Mesendoderm (in vitro differentiated cells): ENCODE measurements around the gene MBD3L1.

ENCODE experiments used
- DNase-seq: peaks from one replicate; pipeline ENCODE4 v3.0.0; 2013
- H2AK5ac ChIP-seq: 2 replicates; pipeline ENCODE4 v1.6.1; 2013; ENCODE audit warnings: low read length, inconsistent platforms
- H2BK120ac ChIP-seq: 2 replicates; pipeline ENCODE4 v1.6.1; 2013; ENCODE audit warnings: low read depth, mild to moderate bottlenecking, low read length, moderate library complexity, mixed read lengths
- H2BK15ac ChIP-seq: replicated peaks from 2 replicates; pipeline ENCODE4 v1.6.1; 2013; ENCODE audit warnings: low read depth, mild to moderate bottlenecking, moderate library complexity
- H2BK5ac ChIP-seq: 2 replicates; pipeline ENCODE4 v1.6.1; 2013; ENCODE audit warnings: low read length, inconsistent platforms
- H3K18ac ChIP-seq: 2 replicates; pipeline ENCODE4 v1.6.1; 2013; ENCODE audit warnings: mild to moderate bottlenecking, low read length, mixed read lengths
- H3K23ac ChIP-seq: one replicate; pipeline ENCODE4 v1.6.1; 2013; ENCODE audit warnings: low read length
- H3K27ac ChIP-seq: 2 replicates; pipeline ENCODE4 v1.5.1; 2013; ENCODE audit warnings: low read depth, mild to moderate bottlenecking, inconsistent platforms, low read length, moderate library complexity
- H3K27me3 ChIP-seq: 2 replicates; pipeline ENCODE4 v1.6.1; 2013; ENCODE audit warnings: low read length, control low read depth, mild to moderate bottlenecking, inconsistent platforms; ENCODE audit not compliant: insufficient read depth, poor library complexity
- H3K36me3 ChIP-seq: 2 replicates; pipeline ENCODE4 v1.6.1; 2013; ENCODE audit warnings: low read length, inconsistent platforms; ENCODE audit not compliant: control insufficient read depth, insufficient read depth
- H3K4ac ChIP-seq: one replicate; pipeline ENCODE4 v1.6.1; 2013; ENCODE audit warnings: low read depth, mild to moderate bottlenecking, low read length, moderate library complexity
- H3K4me1 ChIP-seq: 2 replicates; pipeline ENCODE4 v1.6.1; 2013; ENCODE audit warnings: low read depth, low read length, inconsistent platforms; ENCODE audit not compliant: control insufficient read depth
- H3K4me2 ChIP-seq: 2 replicates; pipeline ENCODE4 v1.6.1; 2013; ENCODE audit warnings: low read length
- H3K4me3 ChIP-seq: 2 replicates; pipeline ENCODE4 v1.5.1; 2013; ENCODE audit warnings: mild to moderate bottlenecking, low read length
- H3K56ac ChIP-seq: one replicate; pipeline ENCODE4 v1.6.1; 2013; ENCODE audit warnings: low read length
- H3K79me1 ChIP-seq: 2 replicates; pipeline ENCODE4 v1.6.1; 2013; ENCODE audit warnings: low read length, inconsistent platforms
- H3K79me2 ChIP-seq: 2 replicates; pipeline ENCODE4 v1.6.1; 2013; ENCODE audit warnings: mild to moderate bottlenecking, low read length; ENCODE audit not compliant: control insufficient read depth, insufficient read depth
- H3K9ac ChIP-seq: 2 replicates; pipeline ENCODE4 v1.6.1; 2013; ENCODE audit warnings: low read length, inconsistent platforms
- H4K5ac ChIP-seq: one replicate; pipeline ENCODE4 v1.6.1; 2013; ENCODE audit warnings: low read length
- H4K8ac ChIP-seq: one replicate; pipeline ENCODE4 v1.6.1; 2013; ENCODE audit warnings: low read depth, mild to moderate bottlenecking, control low read depth, low read length, moderate library complexity
- WGBS: extraction: QIAGEN DNeasy Blood & Tissue Kit; methylation state at CpG from one replicate; pipeline ENCODE4 v1.1.7; 2013; ENCODE audit warnings: low lambda C conversion rate, missing lambda C conversion rate; ENCODE audit not compliant: insufficient coverage; ENCODE audit errors: extremely low coverage; 5-methylcytosine and 5-hydroxymethylcytosine counted together

MBD3L1 gene

DNA sequence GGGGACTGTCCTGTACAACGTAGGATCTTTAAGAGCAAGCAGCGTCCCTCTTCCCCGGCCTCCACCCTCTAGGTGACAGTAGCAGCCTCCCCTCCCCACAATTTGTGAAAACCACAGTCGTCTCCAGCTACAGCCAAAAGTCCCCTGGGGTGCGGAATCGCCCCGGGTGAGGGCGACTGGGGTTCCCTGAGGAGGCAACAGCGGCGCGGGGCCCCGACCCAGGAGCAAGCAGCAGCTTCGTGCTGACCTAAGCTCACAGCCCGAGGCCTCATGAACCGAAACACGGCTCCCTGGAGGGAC is 395 bp upstream of the MBD3L1 start:
- no peaks in the 10 kb centered on the region for H3K79me2 ChIP-seq
- no peak overlapping the region for H3K4ac ChIP-seq
- H3K79me1 ChIP-seq = no peaks in the 10 kb centered on the region
- peak; percentile 44 for DNase-seq
- H3K4me3 ChIP-seq = peak overlapping the region; percentile 80
- no peak overlapping the region for H3K23ac ChIP-seq
- no peak overlapping the region for H4K5ac ChIP-seq
- peak overlapping the region; percentile 83 for H3K9ac ChIP-seq
- H3K36me3 ChIP-seq = no peaks in the 10 kb centered on the region
- H2BK5ac ChIP-seq = no peak overlapping the region
- no peak overlapping the region for H2BK15ac ChIP-seq
- no peaks in the 10 kb centered on the region for H3K4me1 ChIP-seq
- H4K8ac ChIP-seq = no peak overlapping the region
- no peak overlapping the region for H2AK5ac ChIP-seq
- no peak overlapping the region for H3K27ac ChIP-seq
- H3K18ac ChIP-seq = peak overlapping the region; percentile 10
- H2BK120ac ChIP-seq = no peak overlapping the region
- whole genome bisulfite sequencing = no CpG with 5 or more reads among the region's 16 CpGs
- no peaks in the 10 kb centered on the region for H3K27me3 ChIP-seq
- peak overlapping the region; percentile 62 for H3K4me2 ChIP-seq
- H3K56ac ChIP-seq = peak overlapping the region; percentile 89

DNA sequence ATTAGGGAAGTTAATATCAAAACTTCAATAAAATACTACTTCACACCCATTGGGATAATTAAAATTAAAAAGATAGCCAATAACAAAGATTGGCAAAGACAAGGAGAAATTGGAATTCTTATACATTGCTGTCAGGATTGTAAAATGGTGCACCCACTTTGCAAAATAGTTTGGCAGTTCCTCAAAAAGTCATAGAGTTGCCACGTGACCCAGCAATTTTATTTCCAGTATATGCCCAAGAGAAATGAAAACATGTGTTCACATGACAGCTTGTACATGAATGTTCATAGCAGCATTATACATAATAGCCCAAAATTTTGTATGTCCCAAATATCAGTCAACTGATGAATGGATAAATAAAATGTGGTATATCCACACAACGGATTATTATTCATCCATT is 3.3 kb downstream of the MBD3L1 start:
- Histone ChIP-seq H3K36me3 (no peaks in the 10 kb centered on the region), H2AK5ac (no peak overlapping the region), H3K23ac (no peak overlapping the region), H3K4me3 (no peak overlapping the region), H3K79me1 (no peaks in the 10 kb centered on the region), H3K4me2 (no peak overlapping the region), H2BK5ac (no peak overlapping the region), H3K56ac (no peak overlapping the region), H2BK15ac (no peak overlapping the region), H4K5ac (no peak overlapping the region), H3K18ac (no peak overlapping the region), H3K27me3 (no peaks in the 10 kb centered on the region), H3K27ac (no peak overlapping the region), H3K4ac (no peak overlapping the region), H4K8ac (no peak overlapping the region), H3K9ac (no peak overlapping the region), H2BK120ac (no peak overlapping the region), H3K79me2 (no peaks in the 10 kb centered on the region), H3K4me1 (no peaks in the 10 kb centered on the region)
- no peak for DNase-seq
- WGBS = no CpG with 5 or more reads among the region's 2 CpGs

DNA sequence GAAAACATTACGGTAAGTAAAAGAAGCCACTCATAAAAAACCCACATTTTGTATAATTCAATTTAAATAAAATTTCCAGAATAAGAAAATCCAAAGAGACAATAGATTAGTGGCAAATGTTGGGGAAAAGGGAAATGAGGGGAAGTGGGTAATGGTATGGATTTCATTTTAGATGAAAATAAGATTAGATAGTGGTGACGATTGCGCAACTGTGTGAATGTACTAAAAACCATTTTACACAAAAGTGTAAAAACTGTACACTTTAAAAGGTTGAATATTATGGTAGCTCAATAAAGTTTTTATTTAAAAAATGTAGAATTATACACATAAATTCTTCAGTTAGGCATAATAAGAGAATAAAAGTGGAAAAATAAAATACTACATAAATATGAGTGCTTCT is 3.7 kb downstream of the MBD3L1 start:
- H3K23ac ChIP-seq = no peak overlapping the region
- no peak overlapping the region for H3K56ac ChIP-seq
- DNase-seq = no peak
- H2BK15ac ChIP-seq = no peak overlapping the region
- no peak overlapping the region for H3K18ac ChIP-seq
- no peak overlapping the region for H3K4me3 ChIP-seq
- no peaks in the 10 kb centered on the region for H3K4me1 ChIP-seq
- no peaks in the 10 kb centered on the region for H3K79me1 ChIP-seq
- no peaks in the 10 kb centered on the region for H3K36me3 ChIP-seq
- H2BK5ac ChIP-seq = no peak overlapping the region
- H4K8ac ChIP-seq = no peak overlapping the region
- H3K27me3 ChIP-seq = no peaks in the 10 kb centered on the region
- H3K9ac ChIP-seq = no peak overlapping the region
- H3K27ac ChIP-seq = no peak overlapping the region
- no peak overlapping the region for H2BK120ac ChIP-seq
- H4K5ac ChIP-seq = no peak overlapping the region
- no peak overlapping the region for H3K4ac ChIP-seq
- no peaks in the 10 kb centered on the region for H3K79me2 ChIP-seq
- no peak overlapping the region for H2AK5ac ChIP-seq
- WGBS = 100% methylated on average over 2 of the region's 3 CpGs
- no peak overlapping the region for H3K4me2 ChIP-seq

DNA sequence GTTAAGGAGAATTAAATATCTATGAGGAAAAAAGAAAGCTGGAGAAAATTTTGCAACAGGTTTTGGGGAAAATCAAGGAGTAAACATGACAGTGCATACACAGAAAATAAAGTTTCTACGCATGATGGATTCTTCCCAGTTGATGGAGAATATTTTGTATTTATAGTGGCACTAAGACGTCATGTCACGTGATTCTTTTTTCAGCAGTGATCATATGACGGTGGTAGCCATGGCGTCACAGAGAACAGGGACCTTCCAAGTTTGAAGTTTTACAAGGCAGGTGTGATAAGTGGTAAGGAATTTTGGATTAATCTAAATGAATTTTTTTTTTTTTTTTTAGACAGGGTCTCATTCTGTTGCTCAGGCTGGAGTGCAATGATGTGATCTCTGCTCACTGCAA is 8.5 kb downstream of the MBD3L1 start:
- H2AK5ac ChIP-seq = no peak overlapping the region
- no peak for DNase-seq
- no peak overlapping the region for H2BK5ac ChIP-seq
- no peak overlapping the region for H3K56ac ChIP-seq
- H4K5ac ChIP-seq = no peak overlapping the region
- H2BK15ac ChIP-seq = no peak overlapping the region
- no peak overlapping the region for H3K18ac ChIP-seq
- no peaks in the 10 kb centered on the region for H3K4me1 ChIP-seq
- H3K79me1 ChIP-seq = no peaks in the 10 kb centered on the region
- H3K4ac ChIP-seq = no peak overlapping the region
- no peaks in the 10 kb centered on the region for H3K36me3 ChIP-seq
- H3K23ac ChIP-seq = no peak overlapping the region
- H3K4me3 ChIP-seq = no peak overlapping the region
- H3K27ac ChIP-seq = no peak overlapping the region
- no CpG with 5 or more reads among the region's 5 CpGs for WGBS
- no peak overlapping the region for H3K4me2 ChIP-seq
- H3K27me3 ChIP-seq = no peaks in the 10 kb centered on the region
- H4K8ac ChIP-seq = no peak overlapping the region
- no peak overlapping the region for H3K9ac ChIP-seq
- no peak overlapping the region for H2BK120ac ChIP-seq
- no peaks in the 10 kb centered on the region for H3K79me2 ChIP-seq

DNA sequence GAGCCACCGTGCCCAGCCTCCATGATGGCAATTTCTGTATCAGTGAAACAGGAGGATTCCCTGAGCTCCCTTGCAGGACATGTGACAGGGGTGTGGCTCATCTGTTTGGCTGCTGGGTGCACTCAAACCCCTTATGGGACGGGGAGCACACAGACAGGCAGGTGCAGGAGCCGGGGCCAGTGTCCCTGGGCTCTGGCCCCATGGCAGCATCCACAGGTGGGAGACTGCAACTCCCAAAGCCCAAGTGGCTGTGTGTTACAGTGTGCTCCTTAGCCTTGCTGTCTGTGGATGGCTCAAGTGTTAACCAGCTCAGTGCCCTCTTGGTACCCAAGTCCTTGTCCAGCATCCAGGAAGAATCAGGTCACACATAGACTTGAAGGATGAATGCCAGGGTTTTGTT is 14.6 kb downstream of the MBD3L1 start:
- Histone ChIP-seq H3K56ac (no peak overlapping the region), H3K23ac (no peak overlapping the region), H4K8ac (no peak overlapping the region), H3K4me1 (no peaks in the 10 kb centered on the region), H3K27me3 (no peaks in the 10 kb centered on the region), H3K79me2 (no peaks in the 10 kb centered on the region), H2AK5ac (no peak overlapping the region), H3K18ac (no peak overlapping the region), H3K4me2 (no peak overlapping the region), H3K9ac (no peak overlapping the region), H2BK5ac (no peak overlapping the region), H2BK120ac (no peak overlapping the region), H3K36me3 (no peaks in the 10 kb centered on the region), H3K4ac (no peak overlapping the region), H3K79me1 (no peaks in the 10 kb centered on the region), H3K27ac (no peak overlapping the region), H2BK15ac (no peak overlapping the region), H4K5ac (no peak overlapping the region), H3K4me3 (no peak overlapping the region)
- no CpG with 5 or more reads among the region's 3 CpGs for WGBS
- no peak for DNase-seq

DNA sequence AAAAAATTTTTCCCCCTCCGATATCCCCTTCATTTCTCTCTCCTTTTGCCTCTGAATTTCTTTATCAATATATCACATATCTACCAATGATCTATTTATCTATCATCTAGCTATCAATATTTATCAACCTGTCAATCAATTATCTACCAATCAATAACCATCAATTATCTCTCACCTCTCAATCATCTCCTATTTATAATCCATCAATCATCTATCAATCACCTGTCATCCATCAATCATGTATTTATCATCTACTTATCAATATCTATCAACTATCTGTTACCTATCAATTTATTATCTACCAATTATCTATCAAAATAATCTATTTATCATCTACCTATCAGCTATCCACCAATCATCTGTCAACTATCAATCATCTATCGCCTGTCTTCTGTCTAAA is 17.1 kb downstream of the MBD3L1 start:
- H3K79me1 ChIP-seq = no peaks in the 10 kb centered on the region
- no peak for DNase-seq
- no peak overlapping the region for H2AK5ac ChIP-seq
- H3K4me3 ChIP-seq = no peak overlapping the region
- no peak overlapping the region for H2BK15ac ChIP-seq
- 100% methylated on average over 2 of the region's 2 CpGs for WGBS
- no peak overlapping the region for H3K18ac ChIP-seq
- H2BK5ac ChIP-seq = no peak overlapping the region
- no peak overlapping the region for H3K9ac ChIP-seq
- H3K27ac ChIP-seq = no peak overlapping the region
- no peak overlapping the region for H3K4ac ChIP-seq
- H4K5ac ChIP-seq = no peak overlapping the region
- H3K79me2 ChIP-seq = no peaks in the 10 kb centered on the region
- H3K4me2 ChIP-seq = no peak overlapping the region
- no peaks in the 10 kb centered on the region for H3K27me3 ChIP-seq
- H3K36me3 ChIP-seq = no peaks in the 10 kb centered on the region
- H2BK120ac ChIP-seq = no peak overlapping the region
- H3K56ac ChIP-seq = no peak overlapping the region
- no peak overlapping the region for H3K23ac ChIP-seq
- no peaks in the 10 kb centered on the region for H3K4me1 ChIP-seq
- no peak overlapping the region for H4K8ac ChIP-seq
